AG08396 (cell line): ENCODE measurements around the gene CEACAM16.
A peak's percentile ranks its signal among the peaks of the same experiment; 100 is the strongest.

Experiments
- DNase-seq: peaks from one replicate; pipeline ENCODE4 v3.0.0; 2012; ENCODE audit warnings: low spot score, mixed read lengths

Gene CEACAM16

GRCh38 chr19:44725251-44725650 lies 26.3 kb downstream of the CEACAM16 start:
- DNase-seq = no peak

GRCh38 chr19:44725684-44726083 lies 26.7 kb downstream of the CEACAM16 start:
- no peak for DNase-seq

GRCh38 chr19:44726465-44726864 lies 27.5 kb downstream of the CEACAM16 start:
- no peak for DNase-seq

GRCh38 chr19:44728178-44728577 lies 29.2 kb downstream of the CEACAM16 start:
- DNase-seq = no peak

- no peak for DNase-seq
Measured at GRCh38 chr19:44729516-44730033, 30.6 kb downstream of the CEACAM16 start.

- DNase-seq = no peak
Measured at GRCh38 chr19:44731081-44731480, 32.1 kb downstream of the CEACAM16 start.

GRCh38 chr19:44731622-44732021 lies 32.7 kb downstream of the CEACAM16 start:
- no peak for DNase-seq

GRCh38 chr19:44732235-44733014 lies 33.5 kb downstream of the CEACAM16 start:
- DNase-seq = no peak

GRCh38 chr19:44734357-44734756 lies 35.4 kb downstream of the CEACAM16 start:
- DNase-seq = no peak

DNA sequence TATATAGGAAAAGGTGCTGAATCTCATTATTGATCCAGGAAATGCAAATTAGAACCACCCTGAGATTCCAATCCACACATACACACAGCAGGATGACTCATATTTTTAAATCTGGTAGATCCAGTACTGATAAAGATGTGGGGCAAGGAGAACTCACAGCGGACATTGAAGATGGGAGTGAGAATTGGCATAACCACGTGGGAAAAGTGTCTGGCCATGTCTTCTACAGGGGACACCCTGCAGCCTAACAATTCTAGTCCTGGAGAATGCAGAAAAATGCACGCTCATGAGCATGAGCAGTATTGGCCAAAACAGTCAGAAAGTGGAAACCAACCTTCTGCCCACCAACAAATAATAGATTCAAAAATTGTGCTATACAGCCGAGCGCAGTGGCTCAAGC lies 36.1 kb downstream of the CEACAM16 start:
- no peak for DNase-seq

DNA sequence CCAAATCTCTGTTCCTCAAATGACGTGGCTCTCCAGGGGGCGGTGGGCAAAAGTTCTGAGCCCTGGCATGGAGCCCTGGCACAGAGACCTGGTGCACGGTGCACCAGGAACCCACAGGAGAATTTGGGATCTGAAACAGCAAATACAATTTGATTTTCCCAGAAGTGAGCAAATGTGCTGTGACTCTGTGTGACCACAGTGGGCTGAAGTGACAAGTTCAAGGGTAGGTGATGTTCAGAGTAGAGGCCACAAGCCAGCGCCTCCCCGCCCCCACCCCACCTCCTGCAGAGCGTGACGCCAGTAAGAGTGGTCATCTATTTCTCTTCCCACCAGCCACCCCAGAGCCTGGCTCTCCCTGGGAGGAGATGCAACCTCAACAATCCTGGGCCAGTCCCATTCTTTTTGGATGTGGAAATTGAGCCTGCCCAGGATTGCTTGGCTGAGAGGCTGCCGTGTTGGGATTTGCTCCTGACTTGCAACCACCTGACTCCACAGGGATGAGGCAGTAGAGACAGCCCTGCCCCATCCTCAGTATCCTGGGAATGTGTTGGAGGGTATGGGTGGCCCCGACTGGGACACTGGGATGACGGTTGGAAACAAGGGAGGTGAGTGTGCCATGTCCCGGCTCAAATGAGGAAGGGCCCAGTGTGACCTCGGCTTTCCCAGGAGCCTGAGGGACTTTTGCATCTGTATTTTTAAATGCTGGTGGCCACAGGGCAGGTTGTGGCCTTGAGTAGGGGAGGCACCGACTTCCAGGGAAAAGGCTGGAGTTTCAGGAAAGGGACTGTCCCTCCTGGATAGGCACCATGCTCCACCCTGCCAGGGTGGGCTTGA lies 38.5 kb downstream of the CEACAM16 start:
- DNase-seq = no peak

GRCh38 chr19:44738136-44738535 lies 39.2 kb downstream of the CEACAM16 start:
- no peak for DNase-seq

DNA sequence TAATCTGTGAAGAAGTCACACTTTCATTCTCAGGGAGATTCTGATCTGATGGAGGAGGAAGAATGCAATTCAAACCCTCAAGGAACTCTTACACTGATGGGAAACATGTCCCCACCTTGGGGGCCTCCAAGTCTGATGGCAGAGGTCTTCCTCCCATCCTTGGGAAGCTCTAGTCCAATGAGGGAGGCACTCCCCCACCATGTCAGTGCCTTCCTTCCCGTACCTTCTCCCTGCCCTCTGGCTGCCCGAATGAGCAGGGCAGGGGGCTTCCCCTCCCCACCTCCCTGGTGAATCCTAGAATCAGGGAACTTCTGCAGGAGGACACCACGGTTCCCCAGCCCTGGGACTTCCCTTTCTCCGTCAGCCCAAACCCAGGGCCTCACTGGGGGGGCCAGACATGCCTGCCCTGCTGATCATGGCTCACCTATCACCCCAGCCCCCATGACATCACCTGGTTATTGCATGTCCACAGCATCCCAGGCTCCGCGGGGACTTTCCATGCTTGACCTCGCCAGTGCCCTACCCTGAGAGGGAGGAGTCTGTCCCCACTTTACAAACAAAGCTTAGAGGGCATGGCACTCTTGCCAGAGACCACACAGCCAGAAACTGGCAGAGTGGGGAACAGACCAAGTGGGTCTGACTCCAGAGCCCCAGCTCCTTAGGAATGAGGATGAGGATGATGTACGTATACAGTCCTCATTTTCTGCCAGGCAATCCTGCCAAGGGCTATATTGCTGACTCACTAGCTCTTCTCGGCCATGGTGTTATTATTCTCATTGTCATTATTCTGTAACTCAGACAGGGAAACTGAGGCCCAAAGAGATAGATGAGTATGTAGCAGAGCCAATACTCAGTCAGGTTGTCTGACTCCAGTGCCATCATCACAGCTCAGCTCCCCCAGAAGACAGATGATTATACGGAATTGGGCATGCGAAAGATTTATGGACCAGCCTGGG lies 39.9 kb downstream of the CEACAM16 start:
- DNase-seq = no peak

DNA sequence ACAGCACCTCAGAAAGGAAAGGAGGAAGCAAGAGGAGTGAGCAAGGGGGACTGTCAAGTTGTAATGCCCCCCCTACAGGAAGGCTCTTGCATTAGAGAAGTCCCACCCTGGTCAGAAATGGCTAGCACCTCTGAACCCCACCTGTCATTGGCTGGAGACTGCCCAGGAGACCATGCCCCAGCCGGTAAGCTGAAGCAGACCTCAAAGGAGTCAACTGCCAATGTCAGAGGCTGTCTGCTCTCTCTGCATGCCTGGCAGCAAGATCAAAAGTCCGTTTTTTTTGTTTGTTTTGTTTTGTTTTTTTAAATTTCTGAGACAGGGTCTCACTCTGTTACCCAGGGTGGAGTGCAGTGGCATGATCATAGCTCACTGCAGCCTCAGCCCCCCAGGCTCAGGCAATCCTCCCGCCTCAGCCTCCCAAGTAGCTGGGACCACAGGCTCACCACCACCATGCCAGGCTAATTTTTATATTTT lies 41.4 kb downstream of the CEACAM16 start:
- no peak for DNase-seq

DNA sequence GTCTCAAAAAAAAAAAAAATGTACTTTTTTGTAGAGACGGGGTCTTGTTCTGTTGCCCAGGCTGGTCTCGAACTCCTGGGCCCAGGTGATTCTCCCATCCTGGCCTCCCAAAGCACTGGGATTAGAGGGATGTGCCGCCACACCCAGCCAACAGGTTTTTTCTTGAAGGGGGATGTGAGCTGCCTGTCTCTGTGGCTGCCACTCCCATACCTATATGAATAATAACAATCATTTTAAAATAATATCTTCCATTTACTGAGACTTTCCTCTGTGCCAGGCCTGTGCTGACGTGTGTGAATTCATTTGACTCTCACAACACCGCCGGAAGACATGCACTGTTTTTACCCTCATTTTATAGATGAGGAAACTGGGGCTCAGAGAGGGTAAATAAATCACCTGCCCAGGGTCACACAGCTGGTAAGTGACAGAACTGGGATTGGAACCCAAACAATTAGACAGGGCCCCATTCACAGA lies 42.3 kb downstream of the CEACAM16 start:
- no peak for DNase-seq

- DNase-seq = peak; percentile 94
Measured at GRCh38 chr19:44741841-44742329, 42.9 kb downstream of the CEACAM16 start.

DNA sequence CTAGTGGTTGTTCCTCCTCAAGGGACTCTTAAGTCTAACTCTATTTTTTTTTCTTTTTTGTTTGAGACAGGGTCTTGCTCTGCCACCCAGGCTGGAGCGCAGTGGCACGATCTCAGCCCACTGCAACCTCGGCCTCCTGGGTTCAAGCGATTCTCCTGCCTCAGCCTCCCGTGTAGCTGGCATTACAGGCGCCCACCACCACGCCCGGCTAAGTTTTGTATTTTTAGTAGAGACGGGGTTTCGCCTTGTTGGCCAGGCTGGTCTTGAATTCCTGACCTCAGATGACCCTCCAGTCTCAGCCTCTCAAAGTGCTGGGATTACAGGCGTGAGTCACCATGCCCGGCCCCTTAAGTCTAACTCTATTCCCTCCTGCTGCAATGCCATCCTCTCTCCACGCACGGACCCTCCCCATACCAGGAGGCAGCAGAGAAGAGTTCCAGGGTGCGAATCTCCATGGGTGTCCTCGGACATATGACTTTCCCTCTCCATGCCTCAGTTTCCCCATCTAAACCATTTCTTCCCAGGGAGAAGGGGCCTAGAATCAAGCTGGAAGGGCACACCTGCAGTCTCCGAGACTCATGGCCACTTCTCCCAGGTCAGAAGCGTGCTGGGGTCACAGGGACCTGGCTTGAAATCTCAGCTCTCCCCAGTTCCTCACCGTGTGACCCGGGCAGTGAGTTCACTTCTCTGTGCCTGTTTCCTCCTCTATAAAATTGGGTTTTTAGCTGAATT lies 43.5 kb downstream of the CEACAM16 start:
- no peak for DNase-seq

DNA sequence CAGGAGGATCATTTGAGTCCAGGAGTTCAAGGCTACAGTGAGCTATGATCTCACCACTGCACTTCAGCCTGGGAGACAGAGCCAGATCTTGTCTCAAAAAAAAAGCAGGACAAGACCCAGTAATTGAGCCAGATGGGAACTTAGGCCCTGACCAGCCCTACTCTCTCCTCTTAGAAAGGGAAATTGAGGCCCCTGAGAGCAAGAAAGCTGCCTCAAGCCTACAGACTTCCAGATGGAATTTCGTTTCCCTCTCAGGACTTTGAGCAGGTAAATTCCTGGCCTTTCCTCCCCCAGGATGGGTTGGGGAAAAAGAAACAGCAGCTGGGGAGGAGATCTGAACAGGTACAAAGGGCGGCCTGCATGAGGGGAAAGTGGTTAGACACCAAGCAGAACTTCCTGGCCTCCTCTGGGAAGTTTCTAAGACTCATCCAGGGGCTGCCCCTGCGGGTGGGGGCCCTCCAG lies 46.0 kb downstream of the CEACAM16 start:
- no peak for DNase-seq

GRCh38 chr19:44745341-44745831 lies 46.4 kb downstream of the CEACAM16 start:
- peak; percentile 60 for DNase-seq

DNA sequence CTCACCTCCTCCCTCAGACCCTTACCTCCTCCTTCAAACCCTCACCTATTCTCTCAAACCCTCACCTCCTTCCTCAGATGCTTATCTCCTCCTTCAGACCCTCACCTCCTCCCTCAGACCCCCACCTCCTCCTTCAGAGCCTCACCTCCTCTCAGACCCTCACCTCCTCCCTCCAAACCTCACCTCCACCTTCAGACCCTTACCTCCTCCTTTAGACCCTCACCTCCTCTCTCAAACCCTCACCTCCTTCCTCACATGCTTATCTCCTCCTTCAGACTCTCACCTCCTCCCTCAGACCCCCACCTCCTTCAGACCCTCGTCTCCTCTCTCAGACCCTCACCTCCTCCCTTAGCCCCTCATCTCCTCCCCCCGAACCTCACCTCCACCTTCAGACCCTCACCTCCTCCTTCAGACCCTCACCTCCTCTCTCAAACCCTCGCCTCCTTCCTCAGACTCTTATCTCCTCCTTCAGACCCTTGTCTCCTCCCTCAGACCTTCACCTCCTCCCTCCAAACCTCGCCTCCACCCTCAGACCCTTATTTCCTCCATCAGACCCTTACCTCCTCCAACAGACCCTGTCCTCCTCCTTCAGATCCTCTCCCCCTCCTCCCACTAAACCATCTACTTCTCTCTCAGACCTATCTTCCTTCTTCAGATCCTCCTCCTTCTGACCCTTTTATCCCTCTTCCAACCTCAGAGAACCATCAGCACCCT lies 47.1 kb downstream of the CEACAM16 start:
- no peak for DNase-seq
